H9 (cell line): ENCODE data around the gene CACFD1. TPM values are rescaled to one million over a fixed set of nuclear protein-coding genes. Genes with fewer than 3 reads are reported as not detected.

Experiments used
- DNase-seq: peaks from one replicate; pipeline ENCODE4 v3.0.0-alpha.2; 2017
- H2AFZ ChIP-seq: one replicate; pipeline ENCODE4 v1.6.1; 2013; ENCODE audit warnings: mild to moderate bottlenecking, low read length, control low read depth, moderate library complexity
- H2AK5ac ChIP-seq: 2 replicates; pipeline ENCODE4 v1.6.1; 2013; ENCODE audit warnings: low read length, control low read depth, mixed read lengths; ENCODE audit not compliant: insufficient read length
- H2BK120ac ChIP-seq: one replicate; pipeline ENCODE4 v1.6.1; 2013; ENCODE audit warnings: low read depth, mild to moderate bottlenecking, low read length, control low read depth, inconsistent platforms; ENCODE audit not compliant: poor library complexity, severe bottlenecking
- H2BK12ac ChIP-seq: 2 replicates; pipeline ENCODE4 v1.6.1; 2013; ENCODE audit warnings: low read length, control low read depth, mixed read lengths, low read depth; ENCODE audit not compliant: insufficient read length
- H2BK15ac ChIP-seq: 2 replicates; pipeline ENCODE4 v1.6.1; 2013; ENCODE audit warnings: low read depth, low read length, control low read depth
- H2BK20ac ChIP-seq: one replicate; pipeline ENCODE4 v1.6.1; 2013; ENCODE audit warnings: low read depth, mild to moderate bottlenecking, low read length, control low read depth, inconsistent platforms; ENCODE audit not compliant: poor library complexity, severe bottlenecking
- H2BK5ac ChIP-seq: 2 replicates; pipeline ENCODE4 v1.6.1; 2013; ENCODE audit warnings: low read length, control low read depth, mixed read lengths; ENCODE audit not compliant: insufficient read length
- H3K14ac ChIP-seq: 2 replicates; pipeline ENCODE4 v1.6.1; 2013; ENCODE audit warnings: low read length, control low read depth; ENCODE audit not compliant: insufficient read depth
- H3K18ac ChIP-seq: 2 replicates; pipeline ENCODE4 v1.6.1; 2013; ENCODE audit warnings: low read depth, mild to moderate bottlenecking, mixed read lengths, low read length, control low read depth; ENCODE audit not compliant: insufficient read length
- H3K23ac ChIP-seq: 2 replicates; pipeline ENCODE4 v1.6.1; 2013; ENCODE audit warnings: low read length, control low read depth, mixed read lengths, low read depth; ENCODE audit not compliant: insufficient read length
- H3K23me2 ChIP-seq: 2 replicates; pipeline ENCODE4 v1.6.1; 2013; ENCODE audit warnings: low read depth, mild to moderate bottlenecking, mixed read lengths, low read length, control low read depth; ENCODE audit not compliant: insufficient read length, poor library complexity, severe bottlenecking
- H3K27ac ChIP-seq: 2 replicates; pipeline ENCODE4 v1.5.1; 2013; ENCODE audit warnings: low read length, control low read depth, mixed read lengths, low read depth; ENCODE audit not compliant: insufficient read length
- H3K27me3 ChIP-seq: 2 replicates; pipeline ENCODE4 v1.6.1; 2013; ENCODE audit warnings: low read length, control low read depth, inconsistent platforms; ENCODE audit not compliant: insufficient read depth
- H3K4ac ChIP-seq: 2 replicates; pipeline ENCODE4 v1.6.1; 2013; ENCODE audit warnings: low read depth, mild to moderate bottlenecking, control low read depth, inconsistent platforms, low read length, moderate library complexity
- H3K4me1 ChIP-seq: 2 replicates; pipeline ENCODE4 v1.6.1; 2013; ENCODE audit warnings: low read length, control low read depth, inconsistent platforms; ENCODE audit not compliant: insufficient read depth
- H3K4me2 ChIP-seq: 2 replicates; pipeline ENCODE4 v1.6.1; 2013; ENCODE audit warnings: low read length, control low read depth, mixed read lengths; ENCODE audit not compliant: insufficient read length, insufficient read depth
- H3K56ac ChIP-seq: 2 replicates; pipeline ENCODE4 v1.6.1; 2013; ENCODE audit warnings: low read depth, mild to moderate bottlenecking, mixed read lengths, low read length, control low read depth; ENCODE audit not compliant: insufficient read length
- H3K79me1 ChIP-seq: 2 replicates; pipeline ENCODE4 v1.6.1; 2013; ENCODE audit warnings: low read depth, mild to moderate bottlenecking, moderate library complexity, low read length, control low read depth, inconsistent platforms; ENCODE audit not compliant: insufficient read depth, poor library complexity, severe bottlenecking
- H3K79me2 ChIP-seq: 2 replicates; pipeline ENCODE4 v1.6.1; 2013; ENCODE audit warnings: low read length, control low read depth, inconsistent platforms; ENCODE audit not compliant: insufficient read depth
- H3K9ac ChIP-seq: 2 replicates; pipeline ENCODE4 v1.6.1; 2013; ENCODE audit warnings: low read length, control low read depth, mixed read lengths; ENCODE audit not compliant: insufficient read length; ENCODE audit errors: extremely low read depth
- H3K9me3 ChIP-seq: one replicate; pipeline ENCODE4 v1.6.1; 2013; ENCODE audit warnings: low read depth, low read length, inconsistent platforms; ENCODE audit not compliant: control insufficient read depth
- H3T11ph ChIP-seq: one replicate; pipeline ENCODE4 v1.6.1; 2013; ENCODE audit warnings: mild to moderate bottlenecking, low read length, control low read depth, inconsistent platforms
- H4K20me1 ChIP-seq: one replicate; pipeline ENCODE4 v1.6.1; 2013; ENCODE audit not compliant: control insufficient read depth, insufficient read length, insufficient read depth
- H4K5ac ChIP-seq: 2 replicates; pipeline ENCODE4 v1.6.1; 2013; ENCODE audit warnings: low read depth, mild to moderate bottlenecking, mixed read lengths, low read length, control low read depth; ENCODE audit not compliant: insufficient read length
- H4K8ac ChIP-seq: replicated peaks from 2 replicates; pipeline ENCODE4 v1.6.1; 2013; ENCODE audit warnings: low read length, control low read depth, mixed read lengths, low read depth; ENCODE audit not compliant: insufficient read length
- H4K91ac ChIP-seq: 2 replicates; pipeline ENCODE4 v1.6.1; 2013; ENCODE audit warnings: low read depth, mild to moderate bottlenecking, moderate library complexity, mixed read lengths, low read length, control low read depth; ENCODE audit not compliant: insufficient read length
- H3K27ac Mint-ChIP-seq, 3 experiments: 2 replicates in 2 of 3; 3 replicates in 1 of 3; pipeline ENCODE4 v1.8.0; 2020 to 2021; ENCODE audit warnings: mixed read lengths in 3 of 3, mild to moderate bottlenecking in 1 of 3, moderate library complexity in 1 of 3
- H3K27me3 Mint-ChIP-seq: 2 replicates; pipeline ENCODE4 v1.8.0; 2021; ENCODE audit warnings: low read depth, mild to moderate bottlenecking, moderate library complexity, mixed read lengths
- H3K36me3 Mint-ChIP-seq, 3 experiments: 2 replicates in 2 of 3; 3 replicates in 1 of 3; pipeline ENCODE4 v1.8.0; 2020 to 2021; ENCODE audit warnings: low read depth in 3 of 3, mixed read lengths in 3 of 3; ENCODE audit not compliant: insufficient read depth in 1 of 3
- H3K4me1 Mint-ChIP-seq, 2 experiments: 2 replicates each; pipeline ENCODE4 v1.8.0; 2020; ENCODE audit warnings: mixed read lengths in 2 of 2
- H3K4me3 Mint-ChIP-seq, 2 experiments: 2 replicates in 1 of 2; 3 replicates in 1 of 2; pipeline ENCODE4 v1.8.0; 2020 to 2021; ENCODE audit warnings: mild to moderate bottlenecking in 2 of 2, mixed read lengths in 2 of 2, moderate library complexity in 1 of 2
- H3K9me3 Mint-ChIP-seq, 2 experiments: 2 replicates in 1 of 2; 3 replicates in 1 of 2; pipeline ENCODE4 v1.8.0; 2020; ENCODE audit warnings: mild to moderate bottlenecking in 2 of 2, mixed read lengths in 2 of 2, moderate library complexity in 1 of 2
- WGBS: extraction: QIAGEN DNeasy Blood & Tissue Kit; methylation state at CpG from one replicate; pipeline ENCODE4 v1.1.7; 2013; ENCODE audit warnings: missing lambda C conversion rate, low lambda C conversion rate, mixed read lengths; ENCODE audit not compliant: insufficient read length; ENCODE audit errors: extremely low coverage; 5-methylcytosine and 5-hydroxymethylcytosine counted together
- total RNA-seq: library from RNA; stranded (reverse); gene quantifications from 2 replicates; pipeline ENCODE4 v1.2.1, GENCODE V29; 2021
- TF ChIP-seq, protein P1 (sequence below): fragments of 200-600 bp; sonication (generic); conservative IDR thresholded peaks from 3 replicates; pipeline ENCODE4 v1.8.0; 2021; ENCODE audit warnings: antibody characterized with exemption, mild to moderate bottlenecking

Gene CACFD1
- total RNA-seq, 1 experiment from 2014 or later = 20.0 TPM

DNA sequence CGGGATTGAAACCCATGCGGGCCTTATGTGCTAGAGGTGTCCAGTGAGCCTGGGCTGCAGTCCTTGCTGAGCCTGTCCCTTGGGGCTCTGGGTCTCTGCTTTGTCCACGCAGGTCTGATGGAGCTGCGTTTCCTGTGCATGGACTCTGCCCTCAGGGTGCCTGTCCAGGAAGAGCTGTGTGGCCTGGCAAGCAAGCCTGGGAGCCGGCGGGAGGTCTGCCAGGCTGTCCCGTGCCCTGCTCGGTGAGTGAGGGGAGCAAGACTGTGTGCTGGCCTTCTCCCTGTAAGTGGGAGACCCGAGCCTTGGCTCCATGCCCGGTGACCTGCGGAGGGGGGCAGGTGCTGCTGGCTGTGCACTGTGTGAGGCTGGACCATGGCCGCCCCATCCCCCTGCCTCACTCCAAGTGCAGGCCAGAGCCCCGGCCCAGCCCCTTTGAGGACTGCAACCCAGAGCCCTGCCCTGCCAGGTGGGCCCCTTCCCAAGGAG, 11.2 kb upstream of the CACFD1 start:
- Histone ChIP-seq H2BK12ac (no peak overlapping the region), H3K27ac (no peak overlapping the region), H3T11ph (no peak overlapping the region), H3K4ac (no peak overlapping the region), H2BK120ac (no peak overlapping the region), H2AFZ (no peak overlapping the region), H3K79me2 (no peaks in the 10 kb centered on the region), H2BK5ac (no peak overlapping the region), H2BK20ac (no peak overlapping the region), H3K9me3 (no peaks in the 10 kb centered on the region), H3K9ac (no peak overlapping the region), H3K23me2 (no peaks in the 10 kb centered on the region), H4K91ac (no peak overlapping the region), H2AK5ac (no peak overlapping the region), H3K27me3 (no peaks in the 10 kb centered on the region), H4K8ac (no peak overlapping the region), H4K5ac (no peak overlapping the region), H3K4me1 (no peaks in the 10 kb centered on the region), H3K79me1 (no peaks in the 10 kb centered on the region), H3K4me2 (no peak overlapping the region), H2BK15ac (no peak overlapping the region), H3K23ac (no peak overlapping the region), H3K56ac (no peak overlapping the region), H4K20me1 (no peaks in the 10 kb centered on the region), H3K14ac (no peak overlapping the region), H3K18ac (no peak overlapping the region)
- Mint-ChIP-seq H3K27ac (no peak overlapping the region), H3K9me3 (no peaks in the 10 kb centered on the region), H3K36me3 (no peaks in the 10 kb centered on the region), H3K27me3 (no peaks in the 10 kb centered on the region; the same call in none of the 2 replicates), H3K4me3 (no peak overlapping the region), H3K4me1 (no peaks in the 10 kb centered on the region)
- no CpG with 5 or more reads among the region's 13 CpGs for WGBS
- TF ChIP-seq, protein P1, sequence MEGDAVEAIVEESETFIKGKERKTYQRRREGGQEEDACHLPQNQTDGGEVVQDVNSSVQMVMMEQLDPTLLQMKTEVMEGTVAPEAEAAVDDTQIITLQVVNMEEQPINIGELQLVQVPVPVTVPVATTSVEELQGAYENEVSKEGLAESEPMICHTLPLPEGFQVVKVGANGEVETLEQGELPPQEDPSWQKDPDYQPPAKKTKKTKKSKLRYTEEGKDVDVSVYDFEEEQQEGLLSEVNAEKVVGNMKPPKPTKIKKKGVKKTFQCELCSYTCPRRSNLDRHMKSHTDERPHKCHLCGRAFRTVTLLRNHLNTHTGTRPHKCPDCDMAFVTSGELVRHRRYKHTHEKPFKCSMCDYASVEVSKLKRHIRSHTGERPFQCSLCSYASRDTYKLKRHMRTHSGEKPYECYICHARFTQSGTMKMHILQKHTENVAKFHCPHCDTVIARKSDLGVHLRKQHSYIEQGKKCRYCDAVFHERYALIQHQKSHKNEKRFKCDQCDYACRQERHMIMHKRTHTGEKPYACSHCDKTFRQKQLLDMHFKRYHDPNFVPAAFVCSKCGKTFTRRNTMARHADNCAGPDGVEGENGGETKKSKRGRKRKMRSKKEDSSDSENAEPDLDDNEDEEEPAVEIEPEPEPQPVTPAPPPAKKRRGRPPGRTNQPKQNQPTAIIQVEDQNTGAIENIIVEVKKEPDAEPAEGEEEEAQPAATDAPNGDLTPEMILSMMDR = no peak
- DNase-seq = no peak
